Mesodermal cell (in vitro differentiated cells): ENCODE measurements around the gene CCDC73.
"Not testable (repeated sequence)": the region's sequence is repeated elsewhere in the genome, so short reads cannot be mapped to it uniquely, and the experiment has no call there.

Source experiments
- H3K27ac ChIP-seq: 2 replicates; pipeline ENCODE4 v1.7.0; 2013; ENCODE audit warnings: mild to moderate bottlenecking, low read depth, low read length, moderate library complexity; ENCODE audit not compliant: severe bottlenecking
- H3K36me3 ChIP-seq: 2 replicates; pipeline ENCODE4 v1.7.1; 2013; ENCODE audit warnings: mild to moderate bottlenecking, low read length, moderate library complexity; ENCODE audit not compliant: control insufficient read depth, insufficient read depth
- H3K4me1 ChIP-seq: one replicate; pipeline ENCODE4 v1.7.1; 2013; ENCODE audit warnings: mild to moderate bottlenecking, low read length; ENCODE audit not compliant: insufficient read depth, control insufficient read depth, poor library complexity, severe bottlenecking
- H3K4me3 ChIP-seq: 2 replicates; pipeline ENCODE4 v1.7.0; 2013; ENCODE audit warnings: low read length, control low read depth, mild to moderate bottlenecking; ENCODE audit not compliant: insufficient read depth, poor library complexity, severe bottlenecking; ENCODE audit errors: extremely low read depth
- H3K9me3 ChIP-seq: 2 replicates; pipeline ENCODE4 v1.7.1; 2013; ENCODE audit warnings: mild to moderate bottlenecking, low read length, moderate library complexity; ENCODE audit not compliant: control insufficient read depth
- WGBS, 2 experiments: methylation state at CpG; one replicate each; pipeline ENCODE4 v1.1.5; 2013; ENCODE audit warnings: missing lambda C conversion rate in 2 of 2; ENCODE audit not compliant: insufficient coverage in 2 of 2; 5-methylcytosine and 5-hydroxymethylcytosine counted together

CCDC73 gene

DNA sequence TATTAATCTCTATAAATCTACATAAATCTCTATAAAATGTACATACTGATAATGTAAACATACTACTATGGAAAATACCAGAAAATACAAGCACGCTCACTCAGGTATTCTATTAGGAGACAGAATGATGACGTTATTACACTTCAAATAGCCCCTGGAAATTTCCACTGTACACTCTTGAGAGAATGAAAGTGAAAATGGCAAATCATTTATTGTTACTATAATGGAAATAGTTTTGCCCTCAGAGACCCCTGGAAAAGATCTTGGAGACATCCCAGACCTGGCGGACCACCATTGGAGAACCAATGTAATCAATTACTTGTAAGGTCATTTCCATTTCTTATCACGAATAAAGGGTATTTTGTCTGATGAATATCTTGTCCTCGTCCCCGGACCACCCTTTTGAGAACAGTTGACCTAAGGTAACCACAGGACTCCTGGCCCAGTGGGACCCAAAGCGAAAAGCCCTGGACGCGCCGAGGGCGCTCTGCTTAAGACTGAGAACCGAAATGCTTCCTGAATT lies 34.8 kb upstream of the CCDC73 start:
- WGBS, 2 experiments, result 5 to 12% methylated on average over 6 of the region's 12 CpGs
- Histone ChIP-seq H3K9me3 (no peaks in the 10 kb centered on the region), H3K4me1 (no peaks in the 10 kb centered on the region), H3K27ac (no peak overlapping the region), H3K36me3 (no peaks in the 10 kb centered on the region), H3K4me3 (peak overlapping the region; percentile 45)

DNA sequence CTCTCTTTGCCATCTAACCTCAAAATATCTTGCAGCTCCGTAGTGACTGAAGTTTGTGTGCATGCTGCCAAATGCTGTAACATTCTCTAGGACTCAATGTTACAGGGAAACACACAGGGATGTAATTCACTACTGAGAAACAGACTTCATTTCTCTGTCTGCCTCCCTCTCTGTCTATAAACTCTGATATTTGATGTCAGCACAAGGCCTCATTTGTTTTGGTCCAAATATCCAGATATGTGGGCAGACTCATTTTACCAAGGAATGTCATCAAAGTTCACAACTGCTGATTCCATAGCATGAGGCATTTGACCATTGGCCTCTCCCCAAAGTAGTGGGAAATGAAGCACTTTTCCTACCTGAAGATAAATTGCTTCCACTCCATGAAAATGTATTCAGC lies 32.8 kb upstream of the CCDC73 start:
- no peak overlapping the region for H3K27ac ChIP-seq
- no peaks in the 10 kb centered on the region for H3K4me1 ChIP-seq
- no peaks in the 10 kb centered on the region for H3K9me3 ChIP-seq
- H3K4me3 ChIP-seq, result no peak overlapping the region
- 100% methylated on average over 1 of the region's 1 CpG; no CpG with 5 or more reads in 1 of the 2 experiments for WGBS, 2 experiments
- H3K36me3 ChIP-seq, result no peaks in the 10 kb centered on the region

DNA sequence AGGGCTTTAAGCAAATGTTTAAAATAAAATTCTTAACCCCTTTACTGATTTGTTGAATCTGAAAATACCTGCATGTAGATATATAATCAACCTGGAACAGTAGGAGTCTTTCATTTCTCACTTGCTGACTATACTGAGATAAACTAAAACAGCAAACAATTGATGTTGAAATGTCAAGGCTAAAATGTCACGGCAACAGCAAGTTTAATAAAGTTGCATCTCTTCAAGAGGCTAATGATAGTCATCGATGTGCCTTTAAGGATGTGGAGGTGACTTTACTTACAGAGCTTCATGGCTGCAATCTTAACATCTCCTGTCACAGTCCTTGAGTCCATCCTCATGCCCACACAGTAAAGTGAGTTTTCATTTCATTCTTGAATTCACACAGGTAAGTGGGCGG lies 31.7 kb upstream of the CCDC73 start:
- Histone ChIP-seq H3K4me1 (no peaks in the 10 kb centered on the region), H3K36me3 (no peaks in the 10 kb centered on the region), H3K4me3 (no peak overlapping the region), H3K9me3 (no peaks in the 10 kb centered on the region), H3K27ac (no peak overlapping the region)
- 86 to 100% methylated on average over 1 of the region's 3 CpGs for WGBS, 2 experiments

DNA sequence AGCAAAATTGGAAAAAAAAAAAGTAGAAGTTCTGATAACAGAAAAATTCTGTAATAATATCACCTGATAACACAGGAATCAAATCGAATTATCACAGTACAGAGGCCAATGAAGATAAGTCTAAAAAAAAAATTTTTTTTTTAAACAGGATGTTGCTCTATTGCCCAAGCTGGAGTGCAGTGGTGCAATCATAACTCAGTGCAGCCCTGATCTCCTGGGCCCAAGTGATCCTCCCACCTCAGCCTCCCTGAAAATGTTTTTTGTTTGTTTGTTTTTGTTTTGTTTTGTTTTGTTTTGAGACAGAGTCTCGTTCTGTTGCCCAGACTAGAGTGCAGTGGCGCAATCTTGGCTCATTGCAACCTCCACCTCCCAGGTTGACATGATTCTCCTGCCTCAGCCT lies 29.2 kb upstream of the CCDC73 start:
- not testable (repeated sequence) for H3K36me3 ChIP-seq, H3K4me3 ChIP-seq, H3K27ac ChIP-seq, H3K9me3 ChIP-seq, H3K4me1 ChIP-seq
- 82% methylated on average over 2 of the region's 3 CpGs; no CpG with 5 or more reads in 1 of the 2 experiments for WGBS, 2 experiments

DNA sequence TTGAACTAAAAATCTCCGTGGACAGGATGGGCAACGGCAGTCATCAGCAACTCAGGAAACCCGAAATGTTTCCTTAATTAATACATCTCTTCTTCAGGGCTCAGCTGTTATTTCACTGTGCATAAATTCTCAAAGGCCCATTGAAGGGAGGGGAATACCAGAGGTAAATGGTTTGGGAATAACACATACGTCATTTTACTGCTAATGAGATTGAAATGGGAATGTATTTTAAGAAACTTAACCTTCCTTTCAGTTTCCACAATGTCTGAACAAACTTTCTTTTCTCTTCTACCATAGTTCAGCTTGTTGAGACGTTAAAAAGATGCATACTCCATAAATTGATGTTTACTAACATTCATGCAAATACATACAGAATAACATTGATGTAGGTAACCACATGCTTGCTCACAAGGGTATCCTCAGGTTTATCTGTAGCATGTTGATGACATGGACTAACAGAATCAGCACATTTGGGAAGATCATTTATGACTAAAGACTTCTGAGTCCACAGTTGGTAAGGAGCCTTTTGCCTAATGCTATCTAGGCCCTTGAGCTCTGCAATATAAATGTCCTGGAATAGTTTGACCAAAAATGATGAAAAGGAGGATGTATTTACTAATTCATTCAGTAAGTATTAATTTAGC lies 27.6 kb upstream of the CCDC73 start:
- 94% methylated on average over 3 of the region's 5 CpGs; no CpG with 5 or more reads in 1 of the 2 experiments for WGBS, 2 experiments
- Histone ChIP-seq H3K36me3 (no peaks in the 10 kb centered on the region), H3K4me1 (no peaks in the 10 kb centered on the region), H3K9me3 (no peaks in the 10 kb centered on the region), H3K4me3 (no peak overlapping the region), H3K27ac (no peak overlapping the region)

DNA sequence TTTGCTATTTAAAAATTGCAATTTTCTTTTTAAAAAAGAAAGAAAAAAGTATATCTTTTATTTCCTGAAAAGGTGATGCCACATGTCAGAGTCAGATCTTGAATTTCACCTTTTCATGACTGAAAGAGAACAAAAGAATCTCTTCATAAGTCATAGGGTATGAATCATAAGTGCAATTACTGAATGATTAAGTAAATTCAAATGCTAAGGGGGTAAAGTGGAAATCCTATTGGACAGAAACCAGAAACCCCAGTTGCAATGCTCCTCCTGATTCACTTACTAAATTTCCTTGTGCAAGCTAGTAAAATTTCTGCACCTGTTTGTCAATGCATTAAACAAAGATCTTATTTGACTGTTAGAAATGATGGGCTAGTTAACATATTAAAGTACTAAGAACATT lies 27.1 kb upstream of the CCDC73 start:
- Histone ChIP-seq H3K27ac (no peak overlapping the region), H3K9me3 (no peaks in the 10 kb centered on the region), H3K4me1 (no peaks in the 10 kb centered on the region), H3K36me3 (no peaks in the 10 kb centered on the region), H3K4me3 (no peak overlapping the region)

DNA sequence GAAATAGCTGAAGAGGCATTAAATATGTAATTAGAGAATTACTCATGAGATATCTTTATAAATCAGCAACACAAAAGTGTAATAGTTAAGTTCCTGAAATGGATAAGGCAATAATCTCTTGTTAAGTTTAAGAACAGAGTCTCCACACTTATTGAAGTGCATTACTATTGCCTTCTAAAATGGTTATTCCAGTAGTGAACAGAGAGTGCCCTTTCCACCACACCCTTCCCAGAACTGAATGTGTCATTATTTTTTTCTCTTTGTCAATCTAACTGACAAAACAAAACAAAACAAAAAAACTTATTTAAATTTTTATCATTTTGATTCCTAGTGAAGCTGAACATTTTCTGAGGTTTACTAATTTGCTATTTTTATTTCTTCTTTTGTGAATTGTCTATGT lies 26.0 kb upstream of the CCDC73 start:
- Histone ChIP-seq H3K4me1 (no peaks in the 10 kb centered on the region), H3K36me3 (no peaks in the 10 kb centered on the region), H3K27ac (no peak overlapping the region), H3K4me3 (no peak overlapping the region), H3K9me3 (no peaks in the 10 kb centered on the region)

DNA sequence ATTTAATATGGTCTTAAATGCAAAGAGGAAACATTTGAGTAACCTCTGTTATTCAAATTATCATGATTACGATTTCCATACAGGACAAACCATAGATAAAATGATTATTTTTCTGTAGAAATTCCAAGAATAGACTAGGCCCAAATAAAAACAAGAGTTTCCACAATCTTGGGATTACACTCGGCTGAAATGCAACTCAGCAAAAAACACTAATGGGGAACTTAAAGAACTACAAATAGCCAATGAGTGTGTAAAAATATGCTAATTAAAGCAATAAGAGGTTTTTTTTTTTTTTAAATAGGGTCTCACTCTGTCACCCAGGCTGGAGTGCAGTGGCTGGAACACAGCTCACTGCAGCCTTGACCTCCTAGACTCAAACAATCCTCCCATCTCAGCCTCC lies 24.7 kb upstream of the CCDC73 start:
- Histone ChIP-seq H3K36me3 (no peaks in the 10 kb centered on the region), H3K9me3 (no peaks in the 10 kb centered on the region), H3K27ac (no peak overlapping the region), H3K4me3 (no peak overlapping the region), H3K4me1 (no peaks in the 10 kb centered on the region)
- WGBS, 2 experiments, result no CpG with 5 or more reads among the region's 2 CpGs

DNA sequence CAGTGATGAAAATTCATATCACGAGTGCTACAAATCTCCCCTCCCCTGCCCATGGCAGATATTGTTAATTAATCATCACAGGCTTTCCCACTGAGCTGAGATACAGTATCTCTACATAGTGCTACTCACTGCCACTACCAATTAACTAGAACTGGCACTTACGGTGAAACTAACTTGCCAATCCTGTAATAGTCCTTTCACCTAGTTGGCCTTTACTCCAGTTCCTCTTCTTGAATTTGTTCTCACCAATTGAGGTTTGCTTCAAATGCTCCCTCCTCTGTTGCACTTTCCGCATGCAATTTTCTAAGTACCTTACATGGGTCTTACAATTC lies 23.4 kb upstream of the CCDC73 start:
- 76 to 97% methylated on average over 2 to 3 of the region's 3 CpGs for WGBS, 2 experiments
- H3K27ac ChIP-seq, result no peak overlapping the region
- H3K9me3 ChIP-seq, result no peaks in the 10 kb centered on the region
- H3K4me1 ChIP-seq, result no peaks in the 10 kb centered on the region
- no peak overlapping the region for H3K4me3 ChIP-seq
- no peaks in the 10 kb centered on the region for H3K36me3 ChIP-seq

DNA sequence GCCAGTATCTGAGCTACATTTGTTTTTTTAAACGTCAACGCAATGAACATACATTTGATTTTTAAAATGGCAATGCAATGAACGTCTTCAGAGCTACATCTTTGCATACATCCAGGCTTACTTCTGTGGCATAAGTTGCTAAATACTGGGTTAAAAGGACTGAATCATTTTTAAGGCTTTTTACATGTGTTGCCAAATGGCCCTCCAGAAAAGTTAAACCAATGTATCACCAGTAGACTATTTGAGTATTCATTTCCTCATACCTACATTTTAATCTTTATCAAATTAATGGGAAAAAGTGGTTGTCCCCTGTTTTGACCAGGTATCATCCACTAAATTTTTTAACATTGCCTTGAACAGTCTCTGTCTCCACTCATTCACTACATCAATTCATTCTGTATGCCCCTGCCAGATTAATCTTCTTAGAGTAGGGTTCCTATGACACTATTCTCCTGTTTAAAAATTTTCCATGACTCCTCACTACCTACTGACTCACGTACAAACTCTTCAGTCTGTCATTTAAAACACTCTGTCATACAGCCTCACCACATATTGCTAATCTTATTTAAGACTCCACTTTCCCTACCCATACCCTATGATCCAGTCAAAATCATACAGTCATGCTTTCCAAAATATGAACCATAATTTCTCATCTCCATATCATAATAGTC lies 22.9 kb upstream of the CCDC73 start:
- H3K36me3 ChIP-seq, result no peaks in the 10 kb centered on the region

DNA sequence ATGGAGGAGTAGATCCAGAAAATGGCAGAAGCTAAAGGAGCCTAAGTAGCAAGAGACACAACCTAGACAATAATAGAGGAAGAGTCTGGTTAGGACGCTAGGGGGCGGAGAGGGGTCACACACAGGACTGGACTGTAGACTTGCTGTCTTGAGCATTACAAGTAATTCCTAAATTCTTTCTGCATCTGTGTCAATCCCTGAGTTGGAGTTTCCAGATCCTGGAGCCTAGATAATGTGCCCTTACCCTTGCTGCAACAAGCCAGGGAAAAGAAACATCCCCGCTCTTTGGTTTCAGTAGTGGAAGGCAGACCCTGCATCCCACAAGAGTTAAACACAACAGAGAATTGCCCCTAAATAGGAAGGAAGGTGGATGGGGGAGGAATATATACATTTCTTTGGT lies 14.9 kb upstream of the CCDC73 start:
- no peak overlapping the region for H3K27ac ChIP-seq
- no peaks in the 10 kb centered on the region for H3K36me3 ChIP-seq
- no peaks in the 10 kb centered on the region for H3K9me3 ChIP-seq
- WGBS, 2 experiments, result 0% methylated on average over 2 of the region's 3 CpGs; no CpG with 5 or more reads in 1 of the 2 experiments
- no peak overlapping the region for H3K4me3 ChIP-seq
- no peaks in the 10 kb centered on the region for H3K4me1 ChIP-seq

More for the DNA sequence above, 22.9 kb upstream of the CCDC73 start:
- H3K27ac ChIP-seq, result no peak overlapping the region
- 90 to 96% methylated on average over 4 of the region's 4 CpGs for WGBS, 2 experiments
- no peaks in the 10 kb centered on the region for H3K9me3 ChIP-seq
- no peaks in the 10 kb centered on the region for H3K4me1 ChIP-seq
- H3K4me3 ChIP-seq, result no peak overlapping the region
